Stimulated activated CD8-positive, alpha-beta memory T cell treated with anti-CD3 and anti-CD28 coated beads, Interleukin-12 subunit alpha, Interleukin-12 subunit beta, amount 100 ng/mL, for 4 hours (primary cell): Measurements from ENCODE around the gene GPN3.
"Not testable (repeated sequence)": the region's sequence is repeated elsewhere in the genome, so short reads cannot be mapped to it uniquely, and the experiment has no call there.

Experiments used
- DNase-seq: peaks from one replicate; pipeline ENCODE4 v3.0.0-alpha.2; 2020; ENCODE audit warnings: low read depth

GPN3 gene

DNA sequence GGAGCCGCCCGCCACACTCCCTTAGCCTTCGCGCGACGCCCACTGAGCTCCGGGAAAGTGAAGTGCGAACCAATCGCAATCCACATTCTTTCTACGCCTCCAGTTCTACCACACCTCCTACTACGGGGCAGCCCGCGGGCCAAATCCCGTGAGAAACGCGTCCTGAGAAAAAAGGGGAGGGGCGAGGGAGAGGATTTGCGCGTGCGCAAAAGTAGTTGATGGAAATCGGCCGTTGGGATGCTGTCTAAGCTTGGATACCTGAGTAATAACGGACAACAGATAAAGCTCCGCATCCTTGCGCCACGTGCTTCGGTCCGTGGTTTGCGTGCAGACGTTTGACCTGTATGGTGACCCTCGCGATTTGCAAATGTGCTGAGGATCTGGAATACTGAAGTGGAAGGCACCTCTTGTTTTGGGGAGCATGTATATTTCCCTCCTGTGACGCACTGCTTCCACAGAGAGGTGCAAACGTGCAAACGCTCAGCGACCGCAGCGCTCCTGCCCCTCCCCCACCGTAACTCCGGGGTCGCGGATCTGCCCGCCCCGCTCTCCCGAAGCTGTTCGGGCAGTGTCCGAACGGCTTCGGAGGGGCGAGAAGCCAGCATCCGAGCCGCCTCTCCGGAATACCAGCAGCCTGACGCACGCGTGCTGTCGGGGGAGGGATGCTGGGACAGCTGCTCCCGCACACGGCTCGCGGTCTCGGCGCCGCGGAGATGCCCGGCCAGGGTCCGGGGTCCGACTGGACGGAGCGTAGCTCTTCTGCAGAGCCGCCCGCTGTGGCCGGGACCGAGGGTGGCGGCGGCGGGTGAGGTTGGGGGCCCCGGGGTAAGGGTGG, at the start of gene GPN3, which contains the start of gene FAM216A:
GPN3 (minus strand) TSS at position 44 of the 835 bp plus-strand sequence. CDS start 54 bp downstream, outside the sequence.
FAM216A (plus strand) TSS at position 632 of the 835 bp plus-strand sequence; CDS start at position 663, 31 bp downstream.
- peak; percentile 88 for DNase-seq

DNA sequence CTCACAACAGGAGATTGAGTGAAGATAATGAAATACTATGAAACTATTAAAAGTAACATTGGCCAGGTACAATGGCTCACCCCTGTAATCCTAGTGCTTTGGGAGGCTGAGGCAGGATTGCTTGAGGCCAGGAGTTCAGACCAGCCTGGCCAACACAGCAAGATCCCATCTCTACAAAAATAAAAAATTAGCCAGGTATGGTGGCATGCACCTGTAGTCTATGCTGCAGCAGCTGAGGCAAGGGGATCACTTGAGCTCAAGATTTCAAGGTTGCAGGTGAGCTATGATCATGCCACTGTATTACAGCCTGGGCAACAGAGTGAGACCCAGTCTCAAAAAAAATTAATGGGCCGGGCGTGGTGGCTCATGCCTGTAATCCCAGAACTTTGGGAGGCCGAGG, 48.9 kb upstream of the GPN3 start:
- DNase-seq: no peak

DNA sequence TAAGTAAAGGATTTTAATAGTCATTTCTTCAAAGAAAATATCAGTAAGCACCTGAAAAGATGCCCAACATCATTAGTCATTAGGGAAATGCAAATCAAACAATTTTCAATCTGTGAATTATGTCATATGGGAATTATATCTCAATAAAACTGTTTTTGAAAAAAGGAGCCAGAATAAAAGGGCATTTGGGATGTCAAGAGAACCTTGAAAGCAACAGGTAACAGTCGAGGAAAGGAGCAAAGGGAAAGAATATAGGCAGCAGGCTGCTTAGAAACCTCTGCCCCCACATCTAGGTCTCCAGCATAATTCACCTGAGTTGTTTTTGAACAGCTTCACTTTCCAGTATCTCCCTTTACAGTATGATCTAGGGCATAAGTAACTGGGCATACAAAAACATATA, 46.3 kb upstream of the GPN3 start:
- DNase-seq: no peak

DNA sequence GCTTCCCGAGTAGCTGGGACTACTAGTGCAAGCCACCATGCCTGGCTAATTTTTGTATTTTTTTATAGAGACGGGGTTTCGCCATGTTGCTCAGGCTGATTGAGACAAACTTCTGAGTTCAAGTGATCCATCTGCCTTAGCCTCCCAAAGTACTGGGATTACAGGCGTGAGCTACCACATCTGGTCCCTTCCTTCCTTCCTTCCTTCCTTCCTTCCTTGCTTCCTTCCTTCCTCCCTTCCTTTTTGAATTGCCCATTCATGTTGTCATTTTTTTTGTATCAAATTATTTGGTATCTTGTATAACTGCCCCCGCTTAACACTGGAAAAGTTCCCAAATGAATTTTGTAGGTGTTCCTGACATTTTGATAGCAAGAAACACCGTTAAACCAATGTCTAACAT, 45.8 kb upstream of the GPN3 start:
- DNase-seq: no peak

DNA sequence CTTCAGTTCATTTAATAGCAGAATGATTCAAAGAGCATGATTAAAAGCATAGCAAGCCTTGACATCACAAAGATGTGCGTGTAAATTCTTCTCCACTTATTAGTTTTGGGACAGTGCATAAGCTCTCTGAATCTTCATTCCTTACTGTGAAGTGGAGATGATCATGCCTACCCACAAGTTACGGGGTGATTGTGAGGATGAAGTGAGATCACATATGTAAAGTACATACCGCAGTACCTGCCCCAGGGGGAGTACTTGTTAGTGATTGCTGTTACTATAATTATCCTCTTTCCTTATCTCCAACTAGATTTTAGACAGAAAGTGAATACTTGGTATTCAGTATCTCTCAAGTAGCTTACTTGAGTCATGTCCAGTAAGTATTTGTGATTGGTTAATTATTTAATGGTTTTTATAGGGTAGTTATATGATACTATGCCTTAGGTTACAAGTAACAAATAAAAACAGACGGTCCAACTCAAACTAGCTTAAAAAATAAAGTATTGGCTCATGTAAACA, 40.1 kb upstream of the GPN3 start:
- no peak for DNase-seq

DNA sequence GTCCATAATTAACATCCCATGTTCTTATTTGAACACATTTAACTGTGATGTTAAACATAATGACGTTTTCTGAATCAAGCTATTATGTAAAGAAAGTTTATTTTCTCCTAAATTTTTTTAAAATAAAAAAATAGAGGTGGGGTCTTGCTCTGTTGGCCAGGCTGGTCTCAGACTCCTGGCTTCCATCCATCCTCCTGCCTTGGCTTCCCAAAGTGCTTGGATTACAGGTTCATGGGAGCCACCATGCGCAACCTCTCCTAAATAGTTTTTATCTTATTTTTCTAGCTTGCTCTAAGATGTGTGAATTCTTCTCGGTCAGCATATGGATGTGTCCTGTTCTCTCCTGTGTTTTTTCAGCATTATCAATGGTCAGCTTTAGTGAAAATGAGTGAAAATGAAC, 37.3 kb upstream of the GPN3 start:
- no peak for DNase-seq

DNA sequence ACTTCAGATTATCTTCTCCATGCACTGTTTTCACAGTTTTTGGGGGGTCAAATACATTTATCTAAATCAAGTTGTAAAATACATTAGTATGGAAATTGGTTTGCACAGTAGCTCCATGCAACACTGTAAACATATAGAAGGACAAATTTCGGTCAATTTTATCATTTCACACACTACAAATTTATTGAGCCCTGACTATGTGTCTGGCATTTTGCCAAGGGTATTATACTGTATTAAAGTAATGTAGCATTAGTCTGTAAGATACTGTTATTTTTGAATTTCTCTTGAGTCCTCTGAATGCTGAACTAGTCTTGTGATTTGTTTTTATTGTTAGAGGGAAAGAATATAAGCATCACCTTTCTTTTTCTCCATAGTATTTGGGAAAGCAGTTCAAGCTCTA, 35.4 kb upstream of the GPN3 start:
- no peak for DNase-seq

DNA sequence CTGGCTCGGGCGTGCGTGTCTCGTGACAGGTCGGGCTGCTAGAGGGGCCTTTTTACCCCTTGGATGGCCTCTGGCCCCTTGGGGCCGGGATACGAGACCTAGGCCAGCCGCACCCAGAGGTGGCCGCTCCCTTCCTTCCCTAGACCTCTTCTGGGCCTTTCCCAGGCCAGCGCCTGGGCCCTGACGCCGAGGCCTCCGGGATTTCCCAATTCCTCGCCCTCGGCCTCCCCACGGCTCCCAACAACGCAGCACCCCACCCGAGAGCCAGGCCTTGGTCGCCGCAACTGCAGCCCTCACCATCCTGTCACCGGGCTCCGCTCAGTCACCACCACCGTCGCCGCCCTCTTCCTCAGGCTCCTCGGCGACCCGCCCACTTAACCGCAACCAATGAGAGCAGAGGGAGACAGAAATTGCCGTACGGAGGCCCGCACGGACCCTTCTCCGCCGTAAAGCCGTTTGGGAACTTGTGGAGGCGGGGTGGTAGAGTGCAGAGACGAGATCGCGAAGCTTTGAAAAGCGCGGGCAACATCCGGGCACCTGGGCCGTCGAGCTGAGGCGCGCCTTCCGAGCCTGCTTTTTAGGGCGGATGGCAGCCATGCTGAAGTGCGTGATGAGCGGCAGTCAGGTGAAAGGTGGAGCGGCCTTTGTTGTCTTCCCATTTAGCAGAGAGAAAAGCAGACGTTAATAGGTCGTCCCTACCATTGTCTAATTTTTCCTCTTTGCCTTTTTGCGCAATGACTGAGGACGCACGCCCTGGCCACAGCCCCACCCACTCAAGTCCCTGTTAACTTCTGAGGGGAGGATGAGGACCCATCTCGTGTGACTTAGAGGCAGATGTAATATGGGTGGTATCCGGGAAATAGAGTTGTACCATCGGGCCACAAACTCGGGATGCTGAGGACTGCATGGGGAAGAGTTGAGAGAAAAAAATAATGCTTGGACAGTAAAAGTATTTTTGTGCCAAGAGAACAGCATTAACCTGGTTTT, 34.0 kb upstream of the GPN3 start, which contains the start of the genes RAD9B and VPS29:
RAD9B (plus strand) TSS at position 580 of the 987 bp plus-strand sequence; CDS start at position 587, 7 bp downstream.
VPS29 (minus strand) TSS at position 360 of the 987 bp plus-strand sequence; CDS start at position 300, 60 bp downstream.
- DNase-seq: peak; percentile 97

DNA sequence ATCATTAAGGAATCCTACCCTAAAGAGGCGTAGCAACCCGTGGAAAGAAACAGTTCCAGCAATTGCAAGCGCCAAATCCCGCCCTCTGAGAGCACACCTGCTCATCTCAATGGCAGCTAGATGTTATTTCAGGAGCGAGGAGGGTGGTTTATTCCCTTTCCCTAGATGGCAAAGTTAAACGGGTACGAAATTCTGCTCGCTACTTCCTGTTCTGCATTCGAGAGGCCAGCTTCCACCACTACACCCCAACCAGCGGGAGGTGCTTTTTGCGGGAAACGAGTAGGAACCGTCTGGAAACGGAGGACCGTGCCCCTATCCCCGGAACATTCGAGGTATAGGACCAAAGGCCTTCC, 33.3 kb upstream of the GPN3 start:
- no peak for DNase-seq

DNA sequence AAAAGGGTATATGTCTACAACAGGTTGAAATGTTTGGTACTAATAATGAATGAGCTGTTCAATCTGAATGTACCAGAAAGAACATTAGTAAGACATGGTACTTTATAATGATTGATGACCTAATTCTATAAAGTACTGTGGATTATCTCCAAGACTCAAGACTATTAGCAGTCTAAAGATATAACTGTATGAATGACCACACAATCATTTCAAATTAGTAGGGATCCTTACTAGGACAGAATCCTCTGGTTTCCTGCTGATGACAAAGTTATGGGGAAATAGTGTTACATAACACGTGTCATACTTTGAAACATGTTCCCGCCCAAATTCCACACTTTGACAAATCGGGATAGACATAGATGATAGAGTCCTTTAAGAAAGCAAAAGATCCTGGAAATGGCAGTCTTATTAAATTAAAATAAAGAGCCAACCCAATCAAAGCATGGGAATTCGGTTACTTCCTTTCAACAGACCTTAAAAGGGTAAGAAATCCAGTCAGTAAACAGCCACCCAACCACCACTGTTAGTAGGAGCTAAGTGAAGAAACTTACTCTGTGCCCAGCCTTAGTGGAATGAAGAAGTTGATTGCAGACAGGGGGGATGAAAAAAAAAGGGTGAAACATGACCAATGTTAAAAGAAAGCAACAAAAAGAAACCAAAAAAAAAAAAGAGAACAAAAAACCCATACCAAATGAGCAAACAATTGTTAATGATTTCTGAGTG, 31.1 kb upstream of the GPN3 start:
- no peak for DNase-seq

DNA sequence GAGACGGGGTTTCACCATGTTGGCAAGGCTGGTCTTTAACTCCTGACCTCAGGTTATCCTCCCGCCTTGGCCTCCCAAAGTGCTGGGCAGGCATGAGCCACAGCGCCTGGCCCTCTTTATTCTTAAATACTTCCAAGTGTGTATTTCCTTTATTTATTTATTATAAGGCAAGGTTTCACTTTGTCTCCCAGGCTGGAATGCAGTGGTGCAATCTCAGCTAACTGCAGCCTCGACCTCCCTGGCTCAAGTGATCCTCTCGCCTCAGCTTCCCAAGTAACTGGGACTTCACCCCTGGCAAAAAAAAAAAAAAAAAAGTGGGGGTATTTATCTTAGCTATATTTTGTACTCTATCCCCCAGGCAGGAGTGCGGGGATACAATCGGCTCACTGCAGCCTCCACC, 7.4 kb upstream of the GPN3 start:
- no peak for DNase-seq

DNA sequence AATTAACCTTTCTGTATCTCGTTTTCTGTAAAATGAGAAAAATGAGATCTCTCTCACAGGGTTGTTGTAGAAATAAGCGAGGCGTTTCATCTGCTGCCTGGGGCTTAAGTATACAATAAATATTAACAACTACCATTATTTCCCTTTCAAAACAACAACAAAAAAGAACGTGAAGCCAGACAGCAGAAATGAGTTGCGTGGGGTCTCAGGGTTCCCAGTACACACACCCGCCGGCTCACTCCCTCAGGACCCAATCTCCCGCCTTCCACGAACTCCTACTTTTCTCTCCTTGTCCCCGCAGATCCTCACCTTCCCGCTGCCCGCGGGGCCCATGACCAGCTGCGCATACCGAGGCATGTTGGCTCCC, 227 bp downstream of the GPN3 start:
- no peak for DNase-seq

DNA sequence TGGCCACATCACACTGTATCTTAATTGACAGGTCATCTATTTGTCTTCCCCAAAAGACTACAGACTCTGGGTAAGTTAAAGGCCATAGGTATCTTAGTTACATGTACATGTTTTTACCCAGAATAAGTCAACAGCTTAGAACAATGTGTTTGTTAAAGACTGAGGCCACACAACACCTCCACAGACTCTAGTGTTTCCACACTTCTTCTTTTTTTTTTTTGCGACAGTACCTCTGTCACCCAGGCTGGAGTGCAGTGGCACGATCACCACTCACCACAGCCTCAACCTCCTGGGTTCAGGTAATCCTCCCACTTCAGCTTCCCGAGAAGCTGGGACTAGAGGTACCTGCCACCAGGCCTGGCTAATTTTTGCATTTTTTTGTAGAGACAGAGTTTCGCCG, 1.3 kb downstream of the GPN3 start:
- DNase-seq: no peak

DNA sequence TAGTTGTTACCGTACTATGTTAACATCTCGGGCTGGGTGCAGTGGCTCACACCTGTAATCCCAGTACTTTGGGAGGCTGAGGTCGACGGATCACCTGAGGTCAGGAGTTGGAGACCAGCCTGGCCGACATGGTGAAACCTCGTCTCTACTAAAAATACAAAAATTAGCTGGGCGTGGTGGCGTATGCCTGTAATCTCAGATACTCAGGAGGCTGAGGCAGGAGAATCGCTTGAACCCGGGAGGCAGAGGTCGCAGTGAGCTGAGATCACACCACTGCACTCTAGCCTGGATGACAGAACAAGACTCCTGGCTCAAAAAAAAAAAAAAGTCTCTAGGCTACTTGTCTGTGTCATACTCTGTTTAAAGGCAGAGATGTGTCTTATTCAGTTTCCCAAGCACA, 2.3 kb downstream of the GPN3 start:
- not testable (repeated sequence) for DNase-seq

DNA sequence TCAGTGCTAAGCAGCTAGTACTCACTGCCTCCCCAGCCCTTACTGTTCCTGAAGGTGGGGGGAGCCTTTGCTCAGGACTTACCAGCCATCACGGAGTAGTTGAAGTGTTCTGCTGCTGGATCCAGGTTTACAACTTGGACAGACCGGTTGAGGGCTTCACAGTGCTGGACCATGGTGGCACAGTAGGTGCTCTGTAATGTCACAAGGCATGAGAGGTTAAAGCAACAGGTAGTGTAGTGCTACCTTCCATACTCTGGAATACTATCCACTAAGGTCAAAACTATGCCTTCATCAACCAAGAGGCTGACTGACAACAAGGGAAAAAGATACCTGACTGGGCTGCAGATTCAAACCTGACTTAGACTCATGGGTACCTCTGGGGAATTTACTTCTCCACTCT, 3.0 kb downstream of the GPN3 start:
- DNase-seq: no peak

DNA sequence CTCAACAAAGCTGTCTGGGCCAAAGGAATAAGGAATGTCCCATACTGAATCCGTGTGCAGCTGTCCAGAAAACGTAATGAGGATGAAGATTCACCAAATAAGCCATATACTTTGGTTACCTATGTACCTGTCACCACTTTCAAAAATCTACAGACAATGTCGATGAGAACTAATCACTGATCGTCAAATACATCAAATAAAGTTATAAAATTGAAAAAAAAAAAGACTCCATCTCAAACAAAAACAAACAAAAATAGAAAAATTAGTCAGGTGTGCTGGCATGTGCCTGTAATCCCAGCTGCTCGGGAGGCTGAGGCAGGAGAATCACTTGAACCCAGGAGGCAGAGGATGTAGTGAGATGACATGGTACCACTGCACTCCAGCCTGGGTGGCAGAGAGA, 6.9 kb downstream of the GPN3 start:
- DNase-seq: not testable (repeated sequence)

DNA sequence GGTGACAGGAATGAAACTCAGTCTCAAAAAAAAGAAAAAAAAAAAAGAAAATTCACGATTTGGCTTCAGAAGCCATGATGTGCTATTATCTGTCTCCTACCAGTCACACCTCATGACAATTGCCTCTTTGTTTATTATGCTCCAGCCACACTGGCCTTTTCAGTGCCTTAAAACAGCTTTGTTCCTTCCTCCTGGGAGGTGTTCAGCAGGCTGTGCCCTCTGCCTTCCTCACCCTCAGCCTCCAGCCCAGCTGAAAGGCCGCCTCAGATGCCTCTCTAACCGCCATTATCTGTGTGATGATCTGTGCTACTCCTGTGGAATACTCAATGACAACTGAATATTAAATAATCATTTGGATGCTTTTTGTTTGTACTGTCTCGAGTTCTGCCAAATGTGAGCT, 9.3 kb downstream of the GPN3 start:
- no peak for DNase-seq

DNA sequence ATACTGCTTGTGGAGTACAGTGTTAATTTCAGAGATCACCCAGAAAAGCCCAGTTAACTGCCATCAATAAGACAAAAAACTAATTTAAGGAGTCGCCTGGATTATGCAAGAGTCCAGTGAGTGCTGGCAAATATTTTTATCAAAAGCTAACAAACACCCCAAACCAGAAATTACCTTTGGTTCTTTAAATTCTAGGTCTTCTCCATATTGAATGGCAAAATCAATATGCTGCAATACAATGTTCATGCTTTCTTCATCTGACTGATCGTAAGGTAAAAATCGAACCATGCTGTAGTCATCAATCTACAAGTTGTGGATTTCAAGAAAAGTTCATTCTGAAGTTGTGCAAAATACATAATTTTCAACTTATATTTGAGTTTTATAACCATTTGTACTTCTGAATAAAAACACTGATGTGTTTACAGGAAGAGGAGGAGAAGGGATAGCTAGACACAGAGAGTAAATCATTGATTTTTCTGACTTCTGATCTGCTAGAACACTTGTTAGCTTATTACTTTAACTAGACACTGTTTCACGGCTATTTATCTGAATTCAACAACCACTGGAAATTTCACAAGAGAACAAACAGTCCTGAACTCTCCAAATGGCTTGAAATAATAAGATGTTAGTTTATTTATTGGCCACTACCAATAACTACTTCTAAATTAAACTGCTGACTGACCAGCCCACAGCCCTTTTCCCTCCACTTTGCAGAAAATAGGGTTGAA, 14.3 kb downstream of the GPN3 start:
- DNase-seq: no peak

DNA sequence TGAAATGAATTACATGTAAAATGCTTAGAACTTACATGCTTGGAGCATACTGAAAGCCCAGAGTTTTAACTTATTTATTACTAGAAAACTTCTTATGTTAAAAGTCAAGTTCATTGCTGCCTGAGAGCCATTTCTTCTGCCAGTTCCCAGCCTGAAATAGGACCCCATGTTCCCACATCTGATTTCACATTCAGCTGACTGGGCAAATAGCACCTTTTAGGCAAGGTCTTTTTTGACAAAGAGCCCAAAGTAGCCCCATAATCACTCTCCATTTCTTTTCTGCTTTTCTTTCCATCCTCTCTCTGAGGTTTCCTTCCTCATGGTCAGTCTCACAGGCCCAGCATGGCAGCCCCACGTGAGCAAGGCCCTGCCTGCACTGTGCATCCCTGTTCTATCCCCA, 16.8 kb downstream of the GPN3 start:
- DNase-seq: no peak

DNA sequence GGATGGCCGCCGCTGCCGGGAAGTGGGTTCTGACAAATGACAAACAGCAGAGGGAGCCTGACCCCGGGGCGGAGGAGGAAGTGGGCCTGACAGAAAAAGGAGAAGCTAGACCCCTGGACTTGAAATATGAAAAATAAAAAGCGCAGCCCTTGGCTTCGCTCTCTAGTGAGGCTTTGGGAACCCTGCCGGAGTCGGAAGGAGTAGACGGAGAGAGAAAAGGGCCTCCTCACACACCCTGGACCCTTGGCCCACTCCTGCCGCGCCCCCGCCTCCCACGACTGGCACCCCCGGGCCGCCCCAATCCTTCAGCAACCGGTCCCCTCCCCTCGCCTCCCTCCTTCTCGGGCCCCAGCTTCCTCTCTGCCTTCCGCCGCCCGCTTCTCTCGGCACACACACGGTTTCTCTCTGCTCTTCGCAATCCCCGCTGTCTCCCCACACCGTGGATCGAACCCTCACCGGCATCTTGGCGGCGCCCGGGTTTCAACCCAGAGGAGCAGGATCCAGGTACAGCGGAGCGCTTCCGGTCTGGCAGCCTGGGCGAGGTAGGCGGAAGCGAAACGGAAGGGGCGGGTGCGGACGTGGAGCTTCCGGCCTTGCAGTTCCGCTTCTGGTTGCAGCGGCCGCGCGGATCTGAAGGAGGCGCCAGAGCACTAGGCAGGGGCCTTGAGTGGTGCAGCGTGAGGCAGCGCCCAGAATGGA, 18.1 kb downstream of the GPN3 start, which contains the start of gene ARPC3:
ARPC3 (minus strand) TSS at position 539 of the 699 bp plus-strand sequence; CDS start at position 462, 77 bp downstream.
- DNase-seq: peak; percentile 89
